ENCODE measurements around the gene TBC1D22A.

TBC1D22A gene

GRCh38 chr22:46777609-46777970 is 15.1 kb downstream of the TBC1D22A start:
- TF ChIP-seq BACH2 (CRISPR knock-in tag; IDR thresholded peaks at IDR 0.05; ENCODE audit: borderline replicate concordance) (no peak), POU6F1 (CRISPR knock-in tag; IDR thresholded peaks at IDR 0.05; ENCODE audit: borderline replicate concordance, low read depth) (no peak), OSR1 (CRISPR knock-in tag; IDR thresholded peaks at IDR 0.05) (no peak), ZFP30 (CRISPR knock-in tag; IDR thresholded peaks at IDR 0.05) (no peak), CSRNP3 (CRISPR knock-in tag; IDR thresholded peaks at IDR 0.05) (no peak), TOX (CRISPR knock-in tag; IDR thresholded peaks at IDR 0.05; ENCODE audit: borderline replicate concordance) (no peak), GLIS3 (CRISPR knock-in tag; IDR thresholded peaks at IDR 0.05) (no peak), ZNF565 (CRISPR knock-in tag; conservative IDR thresholded peaks at IDR 0.05; ENCODE audit: low read depth) (no peak), ZFP3 (CRISPR knock-in tag; IDR thresholded peaks at IDR 0.05) (no peak), PPARA (CRISPR knock-in tag; IDR thresholded peaks at IDR 0.05; ENCODE audit: borderline replicate concordance) (no peak), TCF4 (CRISPR knock-in tag; IDR thresholded peaks at IDR 0.05; ENCODE audit: borderline replicate concordance) (no peak), ISL1 (CRISPR knock-in tag; IDR thresholded peaks at IDR 0.05) (no peak), CSDC2 (CRISPR knock-in tag; IDR thresholded peaks at IDR 0.05) (no peak), CREB5 (CRISPR knock-in tag; IDR thresholded peaks at IDR 0.05; ENCODE audit: low read depth) (no peak), ESRRG (CRISPR knock-in tag; IDR thresholded peaks at IDR 0.05) (no peak), RARB (CRISPR knock-in tag; IDR thresholded peaks at IDR 0.05) (no peak)
- no peak for ATAC-seq

- no peak for ATAC-seq
- TF ChIP-seq TOX (CRISPR knock-in tag; IDR thresholded peaks at IDR 0.05; ENCODE audit: borderline replicate concordance), result no peak
- no peak for TF ChIP-seq TCF4 (CRISPR knock-in tag; IDR thresholded peaks at IDR 0.05; ENCODE audit: borderline replicate concordance)
- TF ChIP-seq CSRNP3 (CRISPR knock-in tag; IDR thresholded peaks at IDR 0.05), result no peak
- no peak for TF ChIP-seq PATZ1 (CRISPR knock-in tag; IDR thresholded peaks at IDR 0.05; ENCODE audit: borderline replicate concordance)
- no peak for TF ChIP-seq CSDC2 (CRISPR knock-in tag; IDR thresholded peaks at IDR 0.05)
- no peak for TF ChIP-seq TSHZ2 (CRISPR knock-in tag; IDR thresholded peaks at IDR 0.05)
- no peak for TF ChIP-seq ZNF70 (CRISPR knock-in tag; IDR thresholded peaks at IDR 0.05)
- no peak for TF ChIP-seq OSR1 (CRISPR knock-in tag; IDR thresholded peaks at IDR 0.05)
- no peak for TF ChIP-seq RARB (CRISPR knock-in tag; IDR thresholded peaks at IDR 0.05)
- TF ChIP-seq PPARA (CRISPR knock-in tag; IDR thresholded peaks at IDR 0.05; ENCODE audit: borderline replicate concordance), result no peak
- TF ChIP-seq GLIS3 (CRISPR knock-in tag; IDR thresholded peaks at IDR 0.05), result no peak
Observed at GRCh38 chr22:46779023-46779422, 16.6 kb downstream of the TBC1D22A start.

GRCh38 chr22:46779651-46780050 is 17.2 kb downstream of the TBC1D22A start:
- no peak for ATAC-seq
- TF ChIP-seq TSHZ2 (CRISPR knock-in tag; IDR thresholded peaks at IDR 0.05) (no peak), POU6F1 (CRISPR knock-in tag; IDR thresholded peaks at IDR 0.05; ENCODE audit: borderline replicate concordance, low read depth) (no peak), PPARA (CRISPR knock-in tag; IDR thresholded peaks at IDR 0.05; ENCODE audit: borderline replicate concordance) (no peak), CREB5 (CRISPR knock-in tag; IDR thresholded peaks at IDR 0.05; ENCODE audit: low read depth) (no peak), RARB (CRISPR knock-in tag; IDR thresholded peaks at IDR 0.05) (no peak), ZNF70 (CRISPR knock-in tag; IDR thresholded peaks at IDR 0.05) (no peak), ZC3H10 (CRISPR knock-in tag; IDR thresholded peaks at IDR 0.05) (no peak)
